HG03103 (cell line): Measurements from ENCODE around the gene LSG1.
"Not testable (repeated sequence)": the region's sequence is repeated elsewhere in the genome, so short reads cannot be mapped to it uniquely, and the experiment has no call there.

Experiments used
- ATAC-seq: cut with Tn5 transposase; IDR thresholded peaks from one replicate; pipeline ENCODE4 v1.9.1; 2021; ENCODE audit warnings: low read depth; ENCODE audit not compliant: unreplicated experiment

LSG1 gene

GRCh38 chr3:194658477-194659242, 13.3 kb downstream of the LSG1 start:
- no peak for ATAC-seq

DNA sequence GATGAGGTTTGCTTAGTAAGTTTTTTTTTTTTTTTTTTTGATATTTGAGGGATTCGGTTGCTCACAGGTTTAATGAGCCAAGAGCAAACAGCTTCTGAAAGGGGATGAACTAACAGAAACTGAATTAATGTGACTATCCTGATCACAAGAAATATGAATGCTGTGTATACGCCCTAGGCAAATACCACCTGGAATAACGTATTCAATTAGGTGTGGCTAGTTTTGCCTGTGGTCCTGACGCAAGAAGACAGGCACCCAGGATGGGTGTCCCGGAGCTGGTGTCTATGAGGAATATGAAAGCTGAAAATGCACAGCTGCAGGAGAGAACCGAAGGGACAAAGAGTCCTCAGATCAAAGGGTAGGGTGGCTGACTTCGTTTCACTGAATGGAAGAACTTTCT, 14.6 kb downstream of the LSG1 start:
- no peak for ATAC-seq

GRCh38 chr3:194654443-194654842, 17.5 kb downstream of the LSG1 start:
- ATAC-seq, result no peak

DNA sequence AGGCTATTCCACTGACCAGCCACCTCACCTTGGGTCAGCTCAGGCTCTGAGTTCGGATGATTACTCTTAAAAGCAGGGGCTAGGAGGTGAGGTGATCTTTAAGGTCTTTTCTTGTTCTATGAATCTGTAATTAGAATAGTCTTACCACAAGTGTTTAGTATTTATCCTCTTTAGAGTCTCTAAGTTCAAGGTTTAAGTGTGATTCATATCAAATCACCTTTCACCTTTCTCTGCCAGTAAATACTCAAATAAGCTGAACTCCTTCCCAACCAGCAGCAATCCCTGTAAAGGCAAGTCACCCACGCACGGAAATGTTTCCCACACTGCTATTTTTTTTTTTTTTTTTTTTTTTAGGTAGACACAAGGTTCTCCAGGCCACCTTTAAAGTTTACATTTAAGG, 24.2 kb downstream of the LSG1 start:
- ATAC-seq, result no peak

DNA sequence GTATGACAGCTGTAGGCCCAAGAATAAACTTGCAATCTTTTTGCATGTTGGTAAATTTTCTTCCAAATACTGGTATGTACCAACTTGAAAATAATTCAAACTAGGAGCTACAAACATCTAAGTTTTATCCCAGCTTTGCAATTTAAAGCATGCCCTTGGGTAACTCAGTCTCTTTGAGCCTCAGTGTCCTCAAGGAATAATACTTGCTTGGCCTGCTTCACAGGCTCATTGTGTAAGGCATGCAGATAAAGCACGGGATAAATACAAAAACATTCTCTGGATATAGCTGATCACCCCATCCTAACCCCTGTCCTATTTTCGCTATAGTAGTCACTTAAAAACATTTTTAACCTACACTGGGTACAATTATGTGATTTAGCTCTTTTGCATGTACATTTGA, 29.2 kb downstream of the LSG1 start:
- ATAC-seq, result no peak

DNA sequence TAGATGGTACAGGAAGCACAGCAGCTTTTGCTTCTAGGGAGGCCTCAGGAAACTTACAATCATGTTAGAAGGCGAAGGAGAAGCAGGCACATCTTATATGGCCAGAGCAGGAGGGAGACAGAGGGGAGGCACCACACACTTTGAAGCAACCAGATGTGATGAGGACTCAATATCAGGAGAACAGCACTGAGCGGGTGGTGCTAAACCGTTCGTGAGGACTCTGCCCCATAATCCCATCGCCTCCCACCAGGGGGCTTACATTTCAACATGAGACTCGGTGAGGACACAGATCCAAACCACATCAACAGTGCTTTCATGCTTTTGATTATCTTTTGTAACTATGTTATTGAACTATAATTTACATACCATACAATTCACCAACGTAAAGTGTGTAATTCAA, 31.2 kb downstream of the LSG1 start:
- no peak for ATAC-seq

- ATAC-seq, result no peak
Measured at GRCh38 chr3:194638991-194639605, 32.9 kb downstream of the LSG1 start.

GRCh38 chr3:194637541-194638400, 34.2 kb downstream of the LSG1 start:
- no peak for ATAC-seq

GRCh38 chr3:194637066-194637465, 34.9 kb downstream of the LSG1 start:
- ATAC-seq, result no peak

GRCh38 chr3:194633349-194634004, 38.5 kb downstream of the LSG1 start, which contains the start of gene TMEM44:
Gene TMEM44 (minus strand): TSS chr3:194633419. CDS start chr3:194633215, 204 bp downstream.
- ATAC-seq, result peak; percentile 80

- peak; percentile 43 for ATAC-seq
Measured at GRCh38 chr3:194632809-194633348, 39.1 kb downstream of the LSG1 start.

DNA sequence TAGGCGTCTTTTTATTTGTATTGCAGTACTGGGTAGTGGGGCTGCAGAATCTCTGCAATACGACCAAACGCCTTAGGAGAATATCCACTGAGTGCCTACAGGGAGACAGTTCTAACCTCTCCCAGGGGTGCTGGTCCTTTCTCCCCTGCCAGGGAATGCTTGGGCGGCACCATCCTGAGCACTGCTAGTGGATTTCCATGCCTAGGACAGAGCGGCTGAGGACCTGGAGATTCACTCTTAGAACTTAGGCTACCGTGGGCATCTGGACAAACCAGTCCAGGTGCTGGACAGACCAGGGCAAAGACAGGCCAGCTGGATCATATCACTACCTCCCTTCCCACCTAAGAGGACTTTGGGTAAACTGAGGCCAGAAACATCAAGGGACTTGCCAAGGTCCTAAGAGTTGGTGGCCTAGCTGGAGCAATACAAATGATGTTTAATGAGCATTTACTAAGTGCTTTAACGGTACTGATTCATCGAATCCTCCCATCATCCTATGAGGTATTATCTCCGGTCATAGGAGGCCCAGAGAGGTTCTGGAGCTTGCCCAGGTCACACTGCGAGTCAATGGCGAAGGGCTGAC, 39.7 kb downstream of the LSG1 start:
- ATAC-seq, result no peak

- ATAC-seq, result no peak
Measured at GRCh38 chr3:194631696-194632095, 40.3 kb downstream of the LSG1 start.

- ATAC-seq, result not testable (repeated sequence)
Measured at GRCh38 chr3:194630681-194631080, 41.3 kb downstream of the LSG1 start.

- no peak for ATAC-seq
Measured at GRCh38 chr3:194624956-194625355, 47.0 kb downstream of the LSG1 start.

DNA sequence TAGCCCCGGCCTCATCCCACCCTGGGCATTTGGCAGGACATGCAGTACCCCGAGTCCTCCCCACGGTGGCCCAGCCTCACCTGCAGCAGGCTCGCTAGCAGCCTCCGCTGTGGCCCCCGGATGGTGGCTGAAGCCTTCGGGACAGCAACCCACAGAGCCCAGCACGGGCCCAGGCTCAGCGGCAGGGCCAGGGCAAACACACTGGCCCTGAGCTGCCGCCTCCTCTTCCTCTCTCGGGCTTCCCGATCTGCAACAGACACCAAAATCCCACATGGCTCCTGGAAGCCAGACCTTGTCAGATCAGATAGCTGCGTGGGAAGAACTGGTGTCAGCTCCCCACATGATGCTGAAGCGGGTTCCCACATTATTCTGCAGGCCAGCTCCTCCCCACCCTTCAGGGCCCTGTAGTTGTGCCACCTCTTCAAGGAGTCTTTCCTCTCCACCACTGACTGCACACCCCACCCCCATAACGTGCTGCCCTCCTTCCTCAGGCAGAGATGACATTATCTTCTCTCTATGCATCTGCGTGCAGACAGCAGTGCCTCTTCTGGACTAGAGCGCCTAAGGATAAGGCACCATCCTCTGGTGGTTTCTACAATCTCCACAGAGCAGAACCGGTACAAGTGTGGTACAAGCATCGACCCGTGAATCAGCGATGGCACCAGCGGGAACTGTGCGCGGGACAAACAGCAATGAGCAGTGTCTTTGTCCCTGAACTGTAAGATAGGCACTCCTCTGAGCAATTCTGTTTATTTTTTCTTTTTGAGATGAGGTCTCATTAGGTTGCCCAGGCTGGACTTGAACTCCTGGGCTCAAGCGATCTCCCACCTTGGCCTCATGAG, 48.3 kb downstream of the LSG1 start:
- ATAC-seq, result no peak

- ATAC-seq, result no peak
Measured at GRCh38 chr3:194622621-194623340, 49.2 kb downstream of the LSG1 start.

DNA sequence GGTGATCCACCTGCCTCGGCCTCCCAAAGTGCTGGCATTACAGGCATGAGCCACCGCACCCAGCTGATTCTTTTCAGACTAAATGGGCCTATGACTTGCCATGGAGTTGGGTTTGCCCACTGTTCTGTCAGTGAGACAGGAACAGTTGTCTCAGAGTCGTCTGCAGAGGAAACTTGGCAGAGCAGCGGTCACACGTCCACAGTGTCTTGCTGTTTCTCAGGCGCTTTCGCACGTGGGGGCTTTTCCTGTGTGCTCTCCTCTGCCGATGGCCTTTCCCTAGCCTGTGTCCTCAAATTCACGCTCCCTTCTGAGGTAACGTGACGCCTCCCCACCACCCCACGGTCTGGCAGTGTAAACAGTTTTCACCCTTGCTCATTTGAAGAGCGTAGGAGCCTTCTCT, 50.0 kb downstream of the LSG1 start:
- ATAC-seq, result no peak

DNA sequence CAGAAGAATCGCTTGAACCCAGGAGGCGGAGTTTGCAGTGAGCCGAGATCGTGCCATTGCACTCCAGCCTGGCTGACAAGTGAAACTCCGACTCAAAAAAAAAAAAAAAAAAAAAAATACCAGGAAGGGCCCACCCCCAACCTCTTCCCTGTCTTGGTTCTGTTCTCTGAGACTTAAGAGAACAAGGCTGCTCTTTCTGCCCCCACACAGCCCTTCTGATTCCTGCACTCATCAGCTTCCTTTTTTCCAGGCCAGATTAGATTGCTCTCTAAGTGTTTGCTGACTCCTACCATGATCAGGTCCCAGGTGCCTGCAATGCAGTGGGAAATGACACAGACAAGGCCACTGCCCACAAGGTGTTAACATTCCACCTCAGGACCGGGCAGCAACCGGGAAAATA, 51.8 kb downstream of the LSG1 start:
- ATAC-seq, result no peak
